Neutrophil (primary cell): ENCODE data around the gene LAMA4.

Source experiments
- H3K27ac ChIP-seq: fragments of 200-600 bp; sonication (generic); 2 replicates; pipeline ENCODE4 v1.5.1; 2016; ENCODE audit warnings: mild to moderate bottlenecking, moderate library complexity
- H3K27me3 ChIP-seq: fragments of 200-600 bp; sonication (generic); 2 replicates; pipeline ENCODE4 v1.6.0; 2016; ENCODE audit warnings: mild to moderate bottlenecking
- H3K36me3 ChIP-seq: fragments of 200-600 bp; sonication (generic); 2 replicates; pipeline ENCODE4 v1.5.1; 2017
- H3K4me1 ChIP-seq, 2 experiments: fragments of 200-600 bp in 1 of 2; sonication (generic) in 1 of 2; 1 replicate in 1 of 2; 2 replicates in 1 of 2; pipeline versions ENCODE4 v1.5.1 to v1.6.1; 2013 to 2016; ENCODE audit warnings: low read depth in 1 of 2, low read length in 1 of 2, mild to moderate bottlenecking in 1 of 2, moderate library complexity in 1 of 2; ENCODE audit not compliant: control insufficient read depth in 1 of 2, insufficient read depth in 1 of 2
- H3K4me3 ChIP-seq, 2 experiments: fragments of 200-600 bp in 1 of 2; sonication (generic) in 1 of 2; 1 replicate in 1 of 2; 2 replicates in 1 of 2; pipeline ENCODE4 v1.5.1; 2013 to 2016; ENCODE audit warnings: low read depth in 1 of 2, low read length in 1 of 2, mild to moderate bottlenecking in 1 of 2, moderate library complexity in 1 of 2
- H3K9me3 ChIP-seq: fragments of 200-600 bp; sonication (generic); 2 replicates; pipeline ENCODE4 v1.5.1; 2016
- TF ChIP-seq, protein P1 (sequence below): fragments of 200-600 bp; sonication (generic); IDR thresholded peaks from 2 replicates; pipeline ENCODE4 v1.5.1; 2016; ENCODE audit warnings: antibody characterized with exemption

LAMA4 gene

DNA sequence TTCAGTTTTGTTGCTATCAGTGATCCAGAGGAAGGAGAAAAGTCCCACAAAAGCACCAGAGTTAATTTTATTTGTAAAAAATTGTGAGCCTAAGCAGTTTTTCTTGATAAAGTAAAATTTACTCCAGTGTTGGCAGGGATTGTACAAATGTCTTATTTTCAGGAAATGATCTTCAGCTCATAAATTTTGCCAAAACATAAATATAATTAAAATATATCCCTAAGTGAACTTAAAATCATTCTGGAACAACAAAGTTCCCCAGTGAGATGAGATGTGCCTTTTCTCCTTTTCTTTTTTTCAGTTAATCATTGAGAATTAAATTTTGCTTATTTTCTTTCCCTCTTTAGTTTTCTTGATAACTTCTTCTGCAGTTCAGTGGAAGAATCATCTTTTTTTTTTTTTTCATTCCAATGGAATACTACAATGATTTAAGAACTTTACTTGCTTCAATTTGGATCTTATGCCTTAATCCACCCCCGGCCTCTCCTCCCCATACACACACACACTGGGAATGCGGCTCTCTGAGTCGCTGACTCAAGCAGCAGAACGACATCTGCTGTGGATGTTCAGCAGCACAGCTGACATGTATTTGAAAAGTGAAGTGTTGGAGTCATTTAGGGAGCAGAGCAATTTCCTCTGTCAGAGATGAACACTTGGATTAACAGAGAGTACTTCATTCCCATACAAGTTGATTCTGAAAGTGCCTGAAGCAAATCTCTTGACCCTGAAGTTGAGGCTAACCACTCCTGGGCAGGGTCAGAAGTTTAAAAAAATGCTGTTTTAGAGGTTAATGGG lies 27.7 kb upstream of the LAMA4 start:
- H3K9me3 ChIP-seq = no peaks in the 10 kb centered on the region
- H3K4me3 ChIP-seq = no peak overlapping the region
- H3K4me1 ChIP-seq = no peaks in the 10 kb centered on the region
- H3K27ac ChIP-seq = no peak overlapping the region
- TF ChIP-seq, protein P1, sequence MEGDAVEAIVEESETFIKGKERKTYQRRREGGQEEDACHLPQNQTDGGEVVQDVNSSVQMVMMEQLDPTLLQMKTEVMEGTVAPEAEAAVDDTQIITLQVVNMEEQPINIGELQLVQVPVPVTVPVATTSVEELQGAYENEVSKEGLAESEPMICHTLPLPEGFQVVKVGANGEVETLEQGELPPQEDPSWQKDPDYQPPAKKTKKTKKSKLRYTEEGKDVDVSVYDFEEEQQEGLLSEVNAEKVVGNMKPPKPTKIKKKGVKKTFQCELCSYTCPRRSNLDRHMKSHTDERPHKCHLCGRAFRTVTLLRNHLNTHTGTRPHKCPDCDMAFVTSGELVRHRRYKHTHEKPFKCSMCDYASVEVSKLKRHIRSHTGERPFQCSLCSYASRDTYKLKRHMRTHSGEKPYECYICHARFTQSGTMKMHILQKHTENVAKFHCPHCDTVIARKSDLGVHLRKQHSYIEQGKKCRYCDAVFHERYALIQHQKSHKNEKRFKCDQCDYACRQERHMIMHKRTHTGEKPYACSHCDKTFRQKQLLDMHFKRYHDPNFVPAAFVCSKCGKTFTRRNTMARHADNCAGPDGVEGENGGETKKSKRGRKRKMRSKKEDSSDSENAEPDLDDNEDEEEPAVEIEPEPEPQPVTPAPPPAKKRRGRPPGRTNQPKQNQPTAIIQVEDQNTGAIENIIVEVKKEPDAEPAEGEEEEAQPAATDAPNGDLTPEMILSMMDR = no peak
- peaks cover 22% of the 10 kb centered on the region for H3K27me3 ChIP-seq
- no peaks in the 10 kb centered on the region for H3K36me3 ChIP-seq

DNA sequence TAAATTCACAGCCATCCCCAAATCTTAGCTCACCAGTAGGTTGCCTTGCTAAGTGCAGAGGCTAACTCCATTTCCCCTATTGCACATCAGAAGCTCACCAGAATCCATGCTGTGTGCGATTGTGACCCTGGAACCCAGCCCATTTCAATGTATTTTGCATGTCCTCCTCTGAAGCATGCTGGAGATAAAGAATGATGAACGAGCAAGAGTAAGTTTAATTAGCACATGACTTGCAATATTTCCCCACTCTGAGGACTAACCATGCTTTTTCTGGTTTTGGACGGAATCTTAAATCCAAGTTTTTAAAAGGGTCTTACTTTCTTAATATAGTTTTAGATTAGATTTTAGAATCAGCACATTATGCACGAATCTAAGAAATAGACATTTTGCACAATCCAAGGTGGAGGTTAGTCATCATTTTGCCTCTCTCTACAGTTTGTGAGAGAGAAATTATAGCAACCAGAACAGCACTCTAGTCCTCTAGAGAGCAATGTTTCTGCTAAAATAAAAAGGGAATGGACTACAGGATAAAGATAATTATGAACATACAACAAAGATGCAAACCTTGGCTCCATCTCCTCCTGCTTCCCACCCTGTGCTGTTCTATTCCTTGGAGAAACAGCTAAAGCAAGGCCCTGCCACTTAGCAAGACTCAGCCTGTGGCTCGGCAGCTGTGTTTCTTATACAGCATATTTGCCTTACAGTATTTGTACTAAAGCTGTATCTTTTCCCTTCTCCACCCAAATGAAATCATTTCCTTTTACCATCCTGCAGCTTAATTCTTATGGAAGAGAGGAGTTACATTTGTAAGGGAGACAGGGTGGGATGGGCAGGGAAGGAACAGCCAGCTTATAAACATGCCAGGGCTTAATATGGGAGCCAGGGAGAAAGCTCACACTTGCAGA lies 24.9 kb upstream of the LAMA4 start:
- Histone ChIP-seq H3K27me3 (peaks cover 22% of the 10 kb centered on the region), H3K27ac (no peak overlapping the region), H3K9me3 (no peaks in the 10 kb centered on the region), H3K4me1 (no peaks in the 10 kb centered on the region), H3K4me3 (no peak overlapping the region), H3K36me3 (no peaks in the 10 kb centered on the region)
- TF ChIP-seq, protein P1 = no peak

DNA sequence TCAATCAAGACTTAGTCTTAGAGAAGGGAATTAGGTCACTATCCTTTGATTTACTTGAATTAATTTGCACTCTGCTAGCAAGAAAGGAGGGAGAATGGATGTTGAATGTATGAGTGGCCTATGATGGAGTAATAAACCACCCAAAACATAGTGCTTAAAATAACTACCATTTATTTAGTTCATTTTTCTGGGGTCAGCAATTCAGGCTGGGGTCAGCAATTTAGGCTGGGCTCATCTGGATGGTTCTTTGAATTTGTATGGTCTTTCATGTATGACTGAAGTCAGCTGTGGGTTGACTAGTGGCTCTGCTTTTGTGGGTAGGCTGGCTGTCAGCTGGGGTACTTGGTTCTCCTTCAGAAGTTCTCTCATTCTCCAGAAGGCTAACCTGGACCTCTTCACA lies 21.0 kb upstream of the LAMA4 start:
- Histone ChIP-seq H3K36me3 (no peaks in the 10 kb centered on the region), H3K4me1 (no peaks in the 10 kb centered on the region), H3K9me3 (no peaks in the 10 kb centered on the region), H3K4me3 (no peak overlapping the region), H3K27ac (no peak overlapping the region), H3K27me3 (peaks cover 10% of the 10 kb centered on the region)
- TF ChIP-seq, protein P1 = no peak

DNA sequence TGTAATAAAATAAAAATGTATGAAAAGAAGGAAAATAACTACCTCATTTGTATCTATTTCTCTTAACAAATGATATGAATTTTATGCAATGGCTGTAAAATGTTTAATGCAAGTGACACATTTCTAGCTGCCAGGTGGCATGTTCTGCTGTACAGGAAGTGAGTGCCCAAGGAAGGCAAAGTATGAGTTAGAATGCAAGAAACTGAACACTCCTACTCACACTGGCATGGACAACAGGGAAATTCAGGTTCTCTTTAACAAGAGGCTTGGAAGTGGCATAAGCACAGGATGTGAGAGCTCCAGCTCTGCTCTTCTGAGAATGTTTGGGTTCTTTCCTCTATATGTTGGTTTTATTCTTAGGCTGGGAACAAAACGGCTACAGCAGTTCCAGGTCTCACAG lies 20.4 kb upstream of the LAMA4 start:
- Histone ChIP-seq H3K4me3 (no peak overlapping the region), H3K27me3 (peaks cover 6% of the 10 kb centered on the region)
- TF ChIP-seq, protein P1 = no peak

DNA sequence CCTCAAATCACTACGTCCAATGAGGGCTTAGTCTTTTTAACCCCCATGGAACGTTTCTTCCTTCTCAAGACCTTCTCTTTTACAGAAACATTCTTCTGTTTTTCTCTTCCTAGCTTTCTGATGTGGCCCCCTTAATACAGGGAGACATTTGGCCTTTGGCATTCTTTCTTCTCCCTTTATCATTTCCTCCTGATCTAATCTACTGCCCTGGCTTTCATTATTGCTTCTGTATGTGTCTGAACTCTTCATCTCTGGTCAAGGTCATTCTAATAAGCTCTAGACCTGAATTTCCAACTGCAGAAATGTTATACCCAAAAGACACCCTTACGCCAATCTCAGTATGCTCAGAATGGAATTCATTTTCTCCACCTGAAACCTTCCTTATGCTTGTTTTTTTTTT lies 18.4 kb upstream of the LAMA4 start:
- no peaks in the 10 kb centered on the region for H3K9me3 ChIP-seq
- no peaks in the 10 kb centered on the region for H3K4me1 ChIP-seq
- no peaks in the 10 kb centered on the region for H3K27me3 ChIP-seq
- H3K36me3 ChIP-seq = no peaks in the 10 kb centered on the region
- no peak overlapping the region for H3K4me3 ChIP-seq
- no peak overlapping the region for H3K27ac ChIP-seq
- TF ChIP-seq, protein P1 = no peak

More for the DNA sequence above, 20.4 kb upstream of the LAMA4 start:
- no peak overlapping the region for H3K27ac ChIP-seq
- H3K9me3 ChIP-seq = no peaks in the 10 kb centered on the region
- no peaks in the 10 kb centered on the region for H3K4me1 ChIP-seq
- H3K36me3 ChIP-seq = no peaks in the 10 kb centered on the region
